Measurements from ENCODE around the gene CIDEB. TPM values are rescaled to one million over a fixed set of nuclear protein-coding genes. Genes with fewer than 3 reads are reported as not detected.

The CIDEB gene
- total RNA-seq, 1 donor from 2014 or later, result 18.8 TPM

DNA sequence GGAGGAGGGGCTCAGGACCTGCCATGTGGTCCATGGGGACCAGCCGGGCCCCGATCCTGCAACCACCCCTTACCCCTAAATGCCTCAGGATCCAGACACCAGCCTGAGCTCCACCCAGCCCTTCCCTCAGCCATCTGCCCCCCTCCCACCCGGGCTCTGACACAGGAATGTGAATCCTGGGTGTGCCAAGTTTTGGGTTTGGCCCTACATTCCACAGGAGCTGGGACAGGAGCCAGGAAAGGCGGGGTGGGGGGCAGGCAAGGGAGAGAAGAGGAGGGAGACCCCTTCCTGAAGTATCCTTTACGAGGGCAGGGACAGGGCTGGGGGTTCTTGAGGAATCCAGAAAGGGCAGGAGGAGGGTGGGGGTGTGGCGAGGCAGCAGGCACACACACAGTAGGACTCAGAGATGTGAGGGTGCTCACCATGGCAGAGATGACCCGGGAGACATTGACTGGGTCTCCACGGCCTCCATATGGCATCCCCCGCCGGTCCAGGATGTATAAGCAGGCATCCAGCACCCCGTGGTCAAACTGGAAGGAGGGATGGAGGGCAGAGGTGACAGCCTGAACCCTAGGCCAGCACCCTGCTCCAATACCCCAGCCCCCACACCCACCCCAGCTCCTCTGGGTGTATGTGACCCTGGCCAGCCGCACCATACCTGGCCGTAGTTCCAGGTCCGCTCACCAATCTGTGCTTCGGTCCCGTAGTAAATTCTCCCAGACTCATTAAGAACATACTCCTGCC lies 48.3 kb downstream of the CIDEB start:
- peak overlapping the region; percentile 63 for H3K27ac ChIP-seq
- no peak overlapping the region for H3K4me3 ChIP-seq
- H3K4me1 ChIP-seq, result peaks cover 5% of the 10 kb centered on the region
- H3K27me3 ChIP-seq, result no peaks in the 10 kb centered on the region
- ATAC-seq, result peak; percentile 73
- H3K9me3 ChIP-seq, result no peaks in the 10 kb centered on the region
- TF ChIP-seq, protein P1, sequence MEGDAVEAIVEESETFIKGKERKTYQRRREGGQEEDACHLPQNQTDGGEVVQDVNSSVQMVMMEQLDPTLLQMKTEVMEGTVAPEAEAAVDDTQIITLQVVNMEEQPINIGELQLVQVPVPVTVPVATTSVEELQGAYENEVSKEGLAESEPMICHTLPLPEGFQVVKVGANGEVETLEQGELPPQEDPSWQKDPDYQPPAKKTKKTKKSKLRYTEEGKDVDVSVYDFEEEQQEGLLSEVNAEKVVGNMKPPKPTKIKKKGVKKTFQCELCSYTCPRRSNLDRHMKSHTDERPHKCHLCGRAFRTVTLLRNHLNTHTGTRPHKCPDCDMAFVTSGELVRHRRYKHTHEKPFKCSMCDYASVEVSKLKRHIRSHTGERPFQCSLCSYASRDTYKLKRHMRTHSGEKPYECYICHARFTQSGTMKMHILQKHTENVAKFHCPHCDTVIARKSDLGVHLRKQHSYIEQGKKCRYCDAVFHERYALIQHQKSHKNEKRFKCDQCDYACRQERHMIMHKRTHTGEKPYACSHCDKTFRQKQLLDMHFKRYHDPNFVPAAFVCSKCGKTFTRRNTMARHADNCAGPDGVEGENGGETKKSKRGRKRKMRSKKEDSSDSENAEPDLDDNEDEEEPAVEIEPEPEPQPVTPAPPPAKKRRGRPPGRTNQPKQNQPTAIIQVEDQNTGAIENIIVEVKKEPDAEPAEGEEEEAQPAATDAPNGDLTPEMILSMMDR (IDR thresholded peaks at IDR 0.05), result no peak
- DNase-seq, result peak; percentile 85
- intact Hi-C loops (cut with DNase I), result no loop called here
- peaks cover 9% of the 10 kb centered on the region for H3K36me3 ChIP-seq

DNA sequence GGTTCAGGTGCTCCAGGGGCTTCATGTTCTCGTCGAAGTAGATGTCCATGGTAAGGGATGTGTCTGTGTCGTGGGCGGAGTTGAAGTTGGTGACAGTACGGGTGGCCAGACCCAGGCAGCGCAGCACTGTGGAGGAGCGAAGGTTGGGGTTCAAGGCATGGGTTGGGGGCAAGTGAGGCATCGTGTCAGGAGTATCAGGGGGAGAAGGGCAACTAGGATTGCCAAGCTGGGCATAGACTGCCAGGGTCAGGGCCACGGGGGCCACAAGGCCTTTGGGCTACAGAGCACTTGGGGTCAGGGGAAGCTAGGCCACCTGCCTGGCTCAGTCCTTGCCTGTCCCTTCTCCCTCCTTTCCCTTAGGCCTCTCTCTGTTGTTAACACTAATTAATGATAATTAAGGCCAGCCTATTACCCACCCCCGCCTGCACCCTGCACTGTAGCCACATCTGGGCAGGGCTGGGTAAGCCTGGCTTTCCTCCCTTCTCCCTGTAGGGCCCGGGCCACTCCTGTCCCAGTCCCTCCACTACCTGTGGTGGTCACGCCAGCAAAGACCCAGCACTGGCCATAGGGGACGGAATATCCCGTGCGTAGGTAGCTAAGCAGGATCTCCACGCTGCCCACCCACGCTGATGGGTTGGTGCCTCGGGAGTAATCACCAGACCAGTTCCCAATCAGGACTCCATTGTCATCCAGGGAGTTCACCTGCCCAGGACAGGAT lies 49.1 kb downstream of the CIDEB start:
- peaks cover 10% of the 10 kb centered on the region for H3K36me3 ChIP-seq
- intact Hi-C loops (cut with DNase I), result no loop called here
- no peak overlapping the region for H3K4me3 ChIP-seq
- peaks cover 5% of the 10 kb centered on the region for H3K4me1 ChIP-seq
- TF ChIP-seq, protein P1 (IDR thresholded peaks at IDR 0.05), result no peak
- no peaks in the 10 kb centered on the region for H3K9me3 ChIP-seq
- H3K27ac ChIP-seq, result peak overlapping the region; percentile 63
- no peaks in the 10 kb centered on the region for H3K27me3 ChIP-seq
- ATAC-seq (peak; percentile 3), DNase-seq (no peak)

DNA sequence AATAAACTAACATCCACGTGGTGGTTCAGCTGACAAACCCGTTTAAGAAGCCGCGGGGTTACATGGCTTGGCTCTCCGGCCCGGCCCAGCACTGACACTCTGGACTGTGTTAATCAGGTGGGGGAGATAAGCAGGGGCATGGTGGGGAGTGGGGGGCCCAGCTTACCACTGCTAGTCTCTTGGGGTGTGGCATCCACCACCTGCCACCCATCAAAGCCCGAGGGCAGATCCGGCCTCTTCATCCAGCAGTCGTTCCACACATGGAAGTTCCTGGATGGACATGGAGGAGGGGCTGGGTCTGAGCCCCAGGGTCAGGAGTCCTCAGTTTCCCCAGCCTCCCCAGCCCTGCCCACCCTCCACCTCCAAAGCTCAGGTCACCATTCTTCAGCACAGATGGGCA lies 49.7 kb downstream of the CIDEB start:
- Histone ChIP-seq H3K36me3 (peaks cover 10% of the 10 kb centered on the region), H3K27me3 (no peaks in the 10 kb centered on the region), H3K9me3 (no peaks in the 10 kb centered on the region), H3K4me3 (no peak overlapping the region), H3K4me1 (peaks cover 5% of the 10 kb centered on the region), H3K27ac (no peak overlapping the region)
- no peak for ATAC-seq
- intact Hi-C loops (cut with DNase I), result no loop called here
- no peak for DNase-seq
- TF ChIP-seq, protein P1 (IDR thresholded peaks at IDR 0.05), result no peak

DNA sequence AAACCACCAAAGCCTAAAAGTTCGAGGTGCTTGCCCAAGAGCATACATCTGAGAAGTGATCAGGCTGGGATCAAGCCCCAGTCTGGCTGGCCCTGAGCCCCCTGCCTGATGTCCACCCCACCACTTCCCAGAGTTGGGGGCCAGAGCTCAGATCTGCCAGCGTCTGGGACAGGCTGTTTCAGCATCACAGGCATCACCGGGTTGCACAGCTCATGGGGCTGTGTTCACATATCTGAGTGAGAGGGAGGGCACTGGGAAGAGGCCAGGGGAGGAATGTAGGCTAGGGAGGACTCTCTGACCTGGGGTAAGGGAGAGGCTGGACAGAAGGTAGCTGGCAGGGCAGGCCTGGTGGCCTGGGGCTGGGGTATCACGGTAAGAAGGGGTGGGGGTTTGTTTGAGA lies 50.8 kb downstream of the CIDEB start:
- H3K4me3 ChIP-seq, result no peak overlapping the region
- TF ChIP-seq, protein P1 (IDR thresholded peaks at IDR 0.05), result no peak
- H3K27ac ChIP-seq, result no peak overlapping the region
- H3K27me3 ChIP-seq, result no peaks in the 10 kb centered on the region
- peaks cover 5% of the 10 kb centered on the region for H3K4me1 ChIP-seq
- no peak for DNase-seq
- peak; percentile 22 for ATAC-seq
- H3K9me3 ChIP-seq, result no peaks in the 10 kb centered on the region
- peaks cover 10% of the 10 kb centered on the region for H3K36me3 ChIP-seq
- intact Hi-C loops (cut with DNase I), result no loop called here

DNA sequence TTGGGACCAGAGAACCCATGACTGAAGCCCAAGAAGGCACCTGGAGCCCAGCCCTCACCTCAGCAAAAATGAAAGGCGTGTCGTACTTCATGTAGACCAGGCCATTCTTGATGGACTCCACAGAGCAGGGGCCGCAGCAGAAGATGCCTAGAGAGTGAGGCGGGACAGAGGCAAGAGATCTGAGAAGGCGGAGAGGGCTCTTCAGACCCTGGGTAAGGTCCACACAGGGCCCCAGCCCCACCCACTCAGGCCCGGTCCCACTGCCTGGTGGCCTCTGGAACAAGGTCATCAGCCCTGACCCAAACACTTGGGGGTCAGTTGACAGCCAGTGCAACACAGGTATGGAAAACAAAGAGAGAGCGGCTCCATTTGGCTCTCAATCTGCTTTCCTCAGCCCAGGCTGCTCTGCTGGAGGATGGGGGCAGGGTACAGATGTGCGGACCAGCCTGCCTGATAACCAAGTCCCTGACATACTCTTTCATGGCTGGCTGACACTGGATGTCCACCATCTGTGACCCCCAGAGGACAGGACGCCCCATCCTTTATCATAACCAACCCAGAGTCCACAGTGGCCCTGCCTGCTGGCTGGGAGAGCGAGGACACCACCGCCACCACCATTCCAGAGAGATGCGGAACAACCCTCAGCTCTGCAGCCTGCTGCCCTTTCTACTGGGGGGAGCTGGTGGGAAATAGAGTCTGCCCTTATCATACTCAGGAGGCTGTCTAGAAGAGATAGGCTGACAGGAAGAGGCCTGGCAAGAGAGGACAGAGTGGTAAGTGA lies 51.7 kb downstream of the CIDEB start:
- ATAC-seq (no peak), DNase-seq (no peak)
- Histone ChIP-seq H3K27me3 (no peaks in the 10 kb centered on the region), H3K27ac (no peak overlapping the region), H3K4me3 (no peak overlapping the region), H3K36me3 (peaks cover 10% of the 10 kb centered on the region), H3K4me1 (peaks cover 5% of the 10 kb centered on the region), H3K9me3 (no peaks in the 10 kb centered on the region)
- intact Hi-C loops (cut with DNase I), result no loop called here
- TF ChIP-seq, protein P1 (IDR thresholded peaks at IDR 0.05), result no peak
